Measurements from ENCODE around the gene SUCO.

DNA sequence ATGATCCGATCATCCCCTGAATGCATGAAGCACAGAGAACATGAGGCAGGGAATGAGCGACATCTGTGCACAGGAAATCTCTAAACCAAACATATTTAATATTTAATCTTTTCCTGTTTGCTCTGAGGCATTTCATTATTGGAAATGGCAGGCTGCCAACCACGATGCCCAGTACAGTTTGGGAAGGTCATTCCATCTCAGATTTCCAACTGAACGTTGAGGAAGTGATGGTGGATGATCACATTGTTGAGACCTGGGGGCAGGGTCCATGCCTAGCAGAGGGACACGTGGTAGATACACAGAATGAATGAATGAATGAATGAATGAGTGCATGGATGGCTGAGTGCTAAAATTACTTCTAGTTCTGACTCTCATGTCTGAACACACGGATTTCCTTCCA lies 110.0 kb downstream of the SUCO start:
- TF ChIP-seq, protein P1, sequence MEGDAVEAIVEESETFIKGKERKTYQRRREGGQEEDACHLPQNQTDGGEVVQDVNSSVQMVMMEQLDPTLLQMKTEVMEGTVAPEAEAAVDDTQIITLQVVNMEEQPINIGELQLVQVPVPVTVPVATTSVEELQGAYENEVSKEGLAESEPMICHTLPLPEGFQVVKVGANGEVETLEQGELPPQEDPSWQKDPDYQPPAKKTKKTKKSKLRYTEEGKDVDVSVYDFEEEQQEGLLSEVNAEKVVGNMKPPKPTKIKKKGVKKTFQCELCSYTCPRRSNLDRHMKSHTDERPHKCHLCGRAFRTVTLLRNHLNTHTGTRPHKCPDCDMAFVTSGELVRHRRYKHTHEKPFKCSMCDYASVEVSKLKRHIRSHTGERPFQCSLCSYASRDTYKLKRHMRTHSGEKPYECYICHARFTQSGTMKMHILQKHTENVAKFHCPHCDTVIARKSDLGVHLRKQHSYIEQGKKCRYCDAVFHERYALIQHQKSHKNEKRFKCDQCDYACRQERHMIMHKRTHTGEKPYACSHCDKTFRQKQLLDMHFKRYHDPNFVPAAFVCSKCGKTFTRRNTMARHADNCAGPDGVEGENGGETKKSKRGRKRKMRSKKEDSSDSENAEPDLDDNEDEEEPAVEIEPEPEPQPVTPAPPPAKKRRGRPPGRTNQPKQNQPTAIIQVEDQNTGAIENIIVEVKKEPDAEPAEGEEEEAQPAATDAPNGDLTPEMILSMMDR (conservative IDR thresholded peaks at IDR 0.05; ENCODE audit: low read depth, low read length), result no peak
- no peak for TF ChIP-seq BHLHE40 (IDR thresholded peaks at IDR 0.05; ENCODE audit: low read depth, low read length)
- no peak for TF ChIP-seq POLR2A (IDR thresholded peaks at IDR 0.05; ENCODE audit: low read depth, low read length)
- TF ChIP-seq SMC3 (IDR thresholded peaks at IDR 0.05; ENCODE audit: low read depth, low read length), result no peak
- no peak for TF ChIP-seq NFE2L2 (IDR thresholded peaks at IDR 0.05; ENCODE audit: low read depth, low read length)
- no peak for TF ChIP-seq MXI1 (IDR thresholded peaks at IDR 0.05; ENCODE audit: borderline replicate concordance, low read depth, low read length)
- no peak for TF ChIP-seq RFX5 (IDR thresholded peaks at IDR 0.05; ENCODE audit: low read depth, low read length)
- TF ChIP-seq MAFK (IDR thresholded peaks at IDR 0.05; ENCODE audit: low read depth, low read length), result no peak
- TF ChIP-seq RCOR1 (IDR thresholded peaks at IDR 0.05; ENCODE audit: insufficient replicate concordance, low read length), result no peak
- TF ChIP-seq CEBPB (IDR thresholded peaks at IDR 0.05; ENCODE audit: low read depth, low read length), result no peak

Measured in IMR-90 (cell line).